Liver (tissue), 3 donors: ENCODE results near the gene IQCE.
"Not testable (repeated sequence)": the region's sequence is repeated elsewhere in the genome, so short reads cannot be mapped to it uniquely, and the experiment has no call there.

Experiments used
- FOXA1 ChIP-seq: IDR thresholded peaks from 2 replicates; pipeline ENCODE4 v1.6.1; 2016; ENCODE audit warnings: antibody characterized with exemption
- GABPA ChIP-seq, 2 donors: IDR thresholded peaks in 1 of 2; conservative IDR thresholded peaks in 1 of 2; 2 replicates each; pipeline ENCODE4 v1.6.1; 2016; ENCODE audit warnings: antibody characterized with exemption in 2 of 2, mild to moderate bottlenecking in 1 of 2, moderate library complexity in 1 of 2
- HNF4G ChIP-seq: IDR thresholded peaks from 2 replicates; pipeline ENCODE4 v1.6.1; 2016; ENCODE audit warnings: antibody characterized with exemption
- JUND ChIP-seq, 2 donors: IDR thresholded peaks; 2 replicates each; pipeline ENCODE4 v1.6.1; 2016; ENCODE audit warnings: antibody characterized with exemption in 2 of 2
- REST ChIP-seq: IDR thresholded peaks from 2 replicates; pipeline ENCODE4 v1.6.1; 2016; ENCODE audit warnings: antibody characterized with exemption, mild to moderate bottlenecking
- SP1 ChIP-seq: IDR thresholded peaks from 2 replicates; pipeline ENCODE4 v1.6.1; 2018; ENCODE audit warnings: antibody characterized with exemption, mild to moderate bottlenecking
- TAF1 ChIP-seq: conservative IDR thresholded peaks from 2 replicates; pipeline ENCODE4 v1.6.1; 2016; ENCODE audit warnings: antibody characterized with exemption, mild to moderate bottlenecking
- YY1 ChIP-seq: IDR thresholded peaks from 2 replicates; pipeline ENCODE4 v1.6.1; 2016; ENCODE audit warnings: antibody characterized with exemption, mild to moderate bottlenecking
- ZBTB33 ChIP-seq: IDR thresholded peaks from 2 replicates; pipeline ENCODE4 v1.6.1; 2016; ENCODE audit warnings: antibody characterized with exemption
- TF ChIP-seq, protein P1 (sequence below): fragments of 150-350 bp; IDR thresholded peaks from 2 replicates; pipeline ENCODE4 v1.5.1; 2017; ENCODE audit warnings: improper control_type of control experiment, low read depth, low read length; ENCODE audit not compliant: missing input control
- TF ChIP-seq, protein P2 (sequence below): IDR thresholded peaks from 2 replicates; pipeline ENCODE4 v1.6.1; 2016; ENCODE audit warnings: antibody characterized with exemption
- TF ChIP-seq, protein P3 (sequence below): IDR thresholded peaks from 2 replicates; pipeline ENCODE4 v1.6.1; 2016; ENCODE audit warnings: antibody characterized with exemption
- donor health status: healthy.
- donor health status: healthy.

DNA sequence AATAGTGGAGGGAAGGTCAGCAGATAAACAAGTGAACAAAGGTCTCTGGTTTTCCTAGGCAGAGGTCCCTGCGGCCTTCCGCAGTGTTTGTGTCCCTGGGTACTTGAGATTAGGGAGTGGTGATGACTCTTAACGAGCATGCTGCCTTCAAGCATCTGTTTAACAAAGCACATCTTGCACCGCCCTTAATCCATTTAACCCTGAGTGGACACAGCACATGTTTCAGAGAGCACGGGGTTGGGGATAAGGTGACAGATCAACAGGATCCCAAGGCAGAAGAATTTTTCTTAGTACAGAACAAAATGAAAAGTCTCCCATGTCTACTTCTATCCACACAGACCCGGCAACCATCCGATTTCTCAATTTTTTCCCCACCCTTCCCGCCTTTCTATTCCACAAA is 25.2 kb upstream of the IQCE start:
- not testable (repeated sequence) for TF ChIP-seq GABPA (IDR thresholded peaks at IDR 0.05 in 1 of 2, conservative IDR thresholded peaks at IDR 0.05 in 1 of 2); FOXA1; ZBTB33; REST; TAF1; JUND (IDR thresholded peaks at IDR 0.05); SP1; YY1; HNF4G
- TF ChIP-seq, protein P1, sequence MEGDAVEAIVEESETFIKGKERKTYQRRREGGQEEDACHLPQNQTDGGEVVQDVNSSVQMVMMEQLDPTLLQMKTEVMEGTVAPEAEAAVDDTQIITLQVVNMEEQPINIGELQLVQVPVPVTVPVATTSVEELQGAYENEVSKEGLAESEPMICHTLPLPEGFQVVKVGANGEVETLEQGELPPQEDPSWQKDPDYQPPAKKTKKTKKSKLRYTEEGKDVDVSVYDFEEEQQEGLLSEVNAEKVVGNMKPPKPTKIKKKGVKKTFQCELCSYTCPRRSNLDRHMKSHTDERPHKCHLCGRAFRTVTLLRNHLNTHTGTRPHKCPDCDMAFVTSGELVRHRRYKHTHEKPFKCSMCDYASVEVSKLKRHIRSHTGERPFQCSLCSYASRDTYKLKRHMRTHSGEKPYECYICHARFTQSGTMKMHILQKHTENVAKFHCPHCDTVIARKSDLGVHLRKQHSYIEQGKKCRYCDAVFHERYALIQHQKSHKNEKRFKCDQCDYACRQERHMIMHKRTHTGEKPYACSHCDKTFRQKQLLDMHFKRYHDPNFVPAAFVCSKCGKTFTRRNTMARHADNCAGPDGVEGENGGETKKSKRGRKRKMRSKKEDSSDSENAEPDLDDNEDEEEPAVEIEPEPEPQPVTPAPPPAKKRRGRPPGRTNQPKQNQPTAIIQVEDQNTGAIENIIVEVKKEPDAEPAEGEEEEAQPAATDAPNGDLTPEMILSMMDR, result not testable (repeated sequence)
- TF ChIP-seq, protein P2, sequence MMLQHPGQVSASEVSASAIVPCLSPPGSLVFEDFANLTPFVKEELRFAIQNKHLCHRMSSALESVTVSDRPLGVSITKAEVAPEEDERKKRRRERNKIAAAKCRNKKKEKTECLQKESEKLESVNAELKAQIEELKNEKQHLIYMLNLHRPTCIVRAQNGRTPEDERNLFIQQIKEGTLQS, result not testable (repeated sequence)
- TF ChIP-seq, protein P3, sequence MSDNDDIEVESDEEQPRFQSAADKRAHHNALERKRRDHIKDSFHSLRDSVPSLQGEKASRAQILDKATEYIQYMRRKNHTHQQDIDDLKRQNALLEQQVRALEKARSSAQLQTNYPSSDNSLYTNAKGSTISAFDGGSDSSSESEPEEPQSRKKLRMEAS, result not testable (repeated sequence)
